ENCODE results near the gene ROBO3.

DNA sequence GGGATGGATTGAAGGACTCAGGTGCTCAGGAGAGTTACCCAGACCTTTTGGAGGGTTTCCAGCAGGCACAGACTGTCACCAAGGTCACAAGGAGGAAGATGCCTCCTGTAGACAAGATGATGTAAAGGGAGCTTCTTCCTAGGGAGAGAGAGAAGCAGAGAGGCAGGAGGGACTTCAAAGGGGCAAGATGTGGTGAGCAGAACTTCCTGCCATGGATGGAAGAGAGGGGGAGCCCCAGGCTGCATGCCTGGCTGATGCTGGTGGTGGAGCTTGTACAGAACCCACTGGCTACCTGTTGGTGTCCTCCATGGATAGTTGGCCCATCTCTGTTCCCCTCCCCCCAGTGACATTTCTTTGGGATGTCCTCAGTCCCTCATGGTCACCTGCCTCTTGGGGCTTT, 58.1 kb downstream of the ROBO3 start:
- TF ChIP-seq CTCF (IDR thresholded peaks at IDR 0.05 in 2 of 3, conservative IDR thresholded peaks at IDR 0.05 in 1 of 3; ENCODE audit: control insufficient read depth in 2 of 3, extremely low read depth in 1 of 3, insufficient read depth in 1 of 3, low read depth in 3 of 3, low read length in 3 of 3) = no peak
- no peak for TF ChIP-seq PKNOX1 (IDR thresholded peaks at IDR 0.05)
